HG03196 (cell line): Measurements from ENCODE around the gene CDH13.

Experiments
- ATAC-seq: cut with Tn5 transposase; IDR thresholded peaks from one replicate; pipeline ENCODE4 v1.9.1; 2021; ENCODE audit not compliant: unreplicated experiment

CDH13 gene

DNA sequence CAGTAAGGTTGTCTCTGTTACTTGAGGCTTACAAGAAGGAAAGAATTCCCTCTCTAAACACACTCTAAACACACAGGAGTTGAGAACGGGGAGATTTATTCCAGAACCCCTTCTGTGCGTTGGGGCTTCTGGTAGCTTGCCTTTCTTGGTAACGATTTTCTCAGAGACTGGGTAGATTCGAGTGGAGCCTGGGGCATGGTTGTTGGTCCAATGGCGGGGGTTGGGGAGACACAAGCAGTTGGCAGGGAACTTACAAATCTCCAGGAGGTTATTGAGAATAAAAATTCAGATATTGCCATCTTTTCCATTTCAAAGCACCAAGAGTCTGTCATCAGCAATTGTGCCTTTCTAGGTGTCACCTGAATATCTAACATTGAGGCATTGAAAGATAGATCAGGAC, 251.7 kb downstream of the CDH13 start:
- ATAC-seq, result no peak

GRCh38 chr16:82880346-82880745, 253.6 kb downstream of the CDH13 start:
- no peak for ATAC-seq

DNA sequence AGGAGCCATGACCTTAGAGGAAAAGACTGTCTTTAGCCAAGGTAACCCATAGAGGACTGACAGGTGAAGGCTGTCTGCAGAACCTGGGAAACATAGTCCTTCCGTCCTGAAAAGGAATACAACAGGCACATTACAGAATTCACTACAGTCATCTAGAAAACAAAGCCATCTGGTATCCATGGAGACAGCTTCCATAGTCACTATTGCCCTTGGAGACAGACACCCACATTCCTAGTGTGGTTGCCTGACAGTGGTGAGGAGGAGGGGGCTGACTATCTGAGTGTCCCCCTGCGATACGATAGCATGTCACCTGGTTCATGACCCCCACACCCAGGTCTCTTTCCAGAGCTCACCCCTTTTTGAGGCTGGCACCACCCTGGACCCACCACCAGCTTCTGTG, 254.7 kb downstream of the CDH13 start:
- no peak for ATAC-seq

DNA sequence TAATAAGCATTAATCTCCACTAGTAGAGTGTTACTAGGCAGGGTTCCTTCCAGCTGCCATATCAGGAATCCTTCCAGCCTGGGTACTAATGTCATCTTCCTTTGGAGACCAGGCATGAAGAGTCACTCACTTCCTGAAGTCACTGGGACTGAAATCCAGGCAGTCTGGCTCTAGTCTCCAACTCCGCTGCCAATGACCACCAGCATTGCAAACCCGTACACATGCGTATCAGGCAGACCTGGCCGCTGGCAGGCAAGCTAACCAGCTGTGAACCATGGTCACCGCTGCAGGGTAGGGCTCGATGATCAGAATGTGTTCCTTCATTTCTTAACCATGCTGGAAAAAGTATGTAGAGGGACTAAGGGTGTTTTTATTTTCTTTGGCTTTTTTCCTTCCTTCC, 255.5 kb downstream of the CDH13 start:
- no peak for ATAC-seq

GRCh38 chr16:82882982-82883835, 256.4 kb downstream of the CDH13 start:
- ATAC-seq, result no peak

DNA sequence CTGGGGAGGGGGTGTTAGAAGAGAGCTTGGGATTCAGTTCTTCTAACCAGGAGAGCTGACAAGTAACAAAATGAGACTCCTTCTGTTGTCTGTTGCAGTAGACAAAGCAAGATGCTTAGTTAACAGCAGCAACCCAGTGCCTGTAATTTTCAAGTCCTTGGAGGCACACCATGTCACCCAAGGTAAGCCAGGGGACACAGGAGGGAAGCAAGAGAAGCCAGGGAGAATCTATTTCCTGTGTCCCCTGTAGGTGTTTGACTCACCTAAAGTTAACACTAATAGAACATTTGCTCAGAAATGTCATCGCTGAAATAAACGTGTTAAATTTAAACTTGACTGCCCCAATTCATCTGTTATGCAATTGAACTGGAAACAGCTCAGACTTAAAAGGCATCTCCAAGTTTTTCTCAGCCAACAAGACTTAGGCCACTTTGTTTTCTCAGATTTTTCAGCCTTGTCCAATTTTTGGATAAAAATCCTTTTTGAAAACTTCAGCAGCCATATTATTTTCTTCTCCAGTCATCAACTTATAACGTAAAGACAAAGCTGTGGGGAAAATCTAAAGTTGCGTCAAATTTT, 257.6 kb downstream of the CDH13 start:
- no peak for ATAC-seq

GRCh38 chr16:82886146-82886545, 259.4 kb downstream of the CDH13 start:
- ATAC-seq, result no peak

DNA sequence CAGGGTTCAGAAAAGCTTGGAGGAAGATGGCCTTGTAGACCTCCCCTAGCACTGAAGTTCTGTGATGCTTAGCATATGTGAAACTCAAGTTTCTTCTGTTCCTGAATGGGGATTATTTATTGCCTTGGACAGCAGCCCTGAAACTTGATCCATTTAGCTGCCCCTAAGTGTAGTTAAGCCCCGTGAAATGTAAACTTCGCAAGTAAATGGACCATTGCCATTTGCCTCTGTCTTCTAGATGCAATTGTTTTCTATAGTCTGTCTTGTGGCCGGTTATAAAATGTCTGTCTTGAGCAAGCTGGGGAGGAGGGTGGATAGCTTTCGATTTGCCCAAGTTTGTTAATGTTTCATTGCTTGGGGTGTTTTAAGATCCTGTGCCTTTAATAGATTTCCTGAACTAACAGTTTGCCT, 261.8 kb downstream of the CDH13 start:
- ATAC-seq, result no peak

GRCh38 chr16:82891424-82891823, 264.7 kb downstream of the CDH13 start:
- no peak for ATAC-seq

- ATAC-seq, result no peak
Measured at GRCh38 chr16:82891918-82892317, 265.1 kb downstream of the CDH13 start.

- no peak for ATAC-seq
Measured at GRCh38 chr16:82892324-82892723, 265.6 kb downstream of the CDH13 start.

DNA sequence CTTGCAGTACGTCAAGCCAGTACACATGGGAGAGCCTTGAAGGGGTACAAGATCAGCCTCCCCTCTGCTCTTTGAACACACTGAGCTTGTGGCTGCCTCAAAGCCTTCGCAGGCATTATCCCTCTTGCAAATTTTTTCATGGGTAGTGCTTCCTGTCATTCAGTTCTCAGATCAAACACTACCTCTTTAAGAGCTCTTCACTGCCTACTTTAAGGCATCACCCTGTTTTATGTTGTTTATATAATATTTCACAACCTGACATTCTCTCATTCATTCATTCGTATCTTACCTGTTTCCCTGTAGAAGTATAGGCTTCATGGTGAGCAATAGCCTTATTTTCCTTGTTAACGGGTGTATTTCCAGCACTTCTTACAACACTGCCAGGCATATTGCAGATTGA, 269.1 kb downstream of the CDH13 start:
- ATAC-seq, result no peak

DNA sequence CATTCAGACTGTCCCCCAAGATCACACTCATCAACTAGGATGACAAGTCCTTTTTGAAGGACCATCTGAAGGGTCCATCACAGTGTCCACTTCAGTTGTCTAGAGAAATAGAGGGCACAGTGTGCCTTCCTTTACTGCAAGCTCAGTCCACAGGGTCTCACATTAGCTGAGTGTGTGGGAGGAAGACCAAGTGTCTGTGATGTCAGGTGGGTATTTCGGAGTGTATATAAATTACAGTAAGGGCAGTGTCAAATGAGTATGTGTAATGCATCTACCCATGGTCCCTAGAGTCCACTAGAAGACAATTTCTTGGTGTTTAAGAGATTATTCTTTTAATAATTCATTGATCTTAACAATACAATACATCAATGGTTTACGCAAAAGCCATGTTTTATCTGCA, 272.2 kb downstream of the CDH13 start:
- no peak for ATAC-seq

- no peak for ATAC-seq
Measured at GRCh38 chr16:82899731-82900450, 273.1 kb downstream of the CDH13 start.

DNA sequence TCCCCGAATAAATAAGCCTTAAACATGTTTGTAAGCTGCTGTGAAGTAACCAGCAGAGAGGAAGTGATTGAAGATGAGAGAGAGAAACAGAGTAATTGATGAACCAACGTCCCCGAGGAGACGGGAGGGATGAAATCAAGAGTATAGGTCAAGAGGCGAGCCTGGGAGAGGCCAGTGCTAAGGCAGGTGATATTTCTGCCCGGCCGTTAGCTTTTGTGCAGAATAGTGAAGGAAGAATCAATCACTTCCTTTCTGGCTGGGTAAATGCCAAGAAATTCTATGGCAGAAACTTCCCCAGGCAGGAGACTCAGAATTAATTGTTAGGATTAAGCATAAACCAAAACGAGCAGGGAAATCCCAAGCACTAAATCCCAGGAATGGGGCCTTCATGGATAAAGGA, 273.8 kb downstream of the CDH13 start:
- no peak for ATAC-seq

GRCh38 chr16:82911925-82912324, 285.2 kb downstream of the CDH13 start:
- ATAC-seq, result no peak

DNA sequence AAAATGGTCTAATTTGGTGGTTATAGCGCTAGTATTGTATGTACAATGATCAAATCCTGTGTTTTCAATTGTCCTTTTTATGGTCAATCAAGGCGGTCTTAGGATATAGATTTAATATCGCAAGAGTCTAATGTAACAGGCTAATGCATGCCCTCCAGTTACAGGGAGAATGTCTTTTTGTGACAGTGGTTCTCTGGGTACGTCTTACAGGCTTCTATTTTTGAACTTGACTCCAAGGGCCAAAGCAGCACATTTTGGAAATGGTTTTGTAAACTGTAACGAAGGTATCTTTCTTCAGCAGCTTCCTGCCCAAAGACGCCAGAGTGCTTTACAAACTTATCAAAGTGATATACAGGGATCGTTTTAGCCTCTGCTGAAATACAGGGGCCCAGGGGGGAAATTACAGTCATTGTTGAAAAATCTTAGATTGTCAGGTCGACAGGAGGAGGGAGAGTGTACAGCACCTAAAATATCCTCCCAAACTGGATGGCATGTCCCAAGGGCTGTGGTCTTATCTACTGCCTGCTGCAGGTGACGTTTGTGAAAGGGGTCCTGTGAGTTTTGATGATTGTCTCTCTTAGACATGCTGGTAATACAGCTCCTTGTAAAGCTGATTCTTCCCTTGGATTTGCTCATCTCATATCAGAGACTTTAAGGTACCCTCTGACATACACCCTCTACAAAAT, 288.5 kb downstream of the CDH13 start:
- ATAC-seq, result no peak

DNA sequence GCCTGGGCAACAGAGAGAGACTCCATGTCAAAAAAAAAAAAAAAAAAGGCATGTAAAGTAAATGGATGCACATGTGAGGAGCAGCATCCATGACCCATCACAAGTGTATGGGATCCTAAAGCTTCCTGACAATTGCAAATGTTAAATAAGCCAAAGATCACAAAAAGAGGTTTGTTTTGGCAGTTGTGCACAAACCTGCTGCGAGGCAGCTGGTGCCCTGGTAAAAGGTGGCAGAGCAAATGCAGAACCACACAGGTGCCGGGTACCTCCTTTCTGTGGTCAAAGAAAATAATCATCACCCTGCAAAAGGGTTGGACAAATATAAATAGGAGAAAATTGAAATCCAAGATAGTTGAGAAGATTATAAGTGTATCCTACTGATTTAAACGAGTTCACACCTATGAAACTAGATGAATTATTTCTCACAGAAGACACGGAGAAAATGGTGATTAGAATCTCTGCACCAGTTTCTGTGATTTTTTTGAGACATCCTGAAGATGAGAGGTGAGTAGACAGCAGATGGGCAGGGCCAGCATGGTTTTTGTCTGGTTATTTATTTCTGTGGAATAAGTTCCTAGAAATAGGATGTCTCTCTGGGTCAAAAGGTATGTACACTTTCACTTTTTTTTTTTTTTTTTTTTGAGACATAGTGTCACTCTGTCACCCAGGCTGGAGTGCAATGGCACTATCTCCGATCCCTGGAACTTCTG, 291.3 kb downstream of the CDH13 start:
- ATAC-seq, result no peak

- no peak for ATAC-seq
Measured at GRCh38 chr16:82924075-82924854, 297.5 kb downstream of the CDH13 start.

GRCh38 chr16:82926500-82926899, 299.7 kb downstream of the CDH13 start:
- ATAC-seq, result no peak
